ENCODE measurements around the gene EPYC.

DNA sequence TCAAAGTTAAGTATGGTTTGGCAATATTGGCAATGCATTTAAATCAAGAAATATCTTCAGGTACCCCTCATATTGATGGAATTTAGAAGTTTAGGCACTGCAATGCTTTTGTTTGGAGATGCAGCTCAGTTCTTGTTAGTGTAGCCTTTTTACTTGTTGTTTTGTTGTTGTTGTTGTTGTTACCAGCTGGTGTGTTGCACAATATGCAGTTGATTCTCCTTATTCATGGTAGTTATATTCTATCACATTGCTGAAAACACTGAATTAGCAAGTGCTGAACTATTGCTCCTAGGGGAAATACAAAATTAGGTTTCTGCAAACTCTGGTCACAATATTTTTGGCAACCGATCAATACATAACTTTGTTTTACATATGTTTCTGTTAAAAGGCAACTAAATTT is 84.5 kb downstream of the EPYC start:
- TF ChIP-seq SUZ12 (IDR thresholded peaks at IDR 0.05; ENCODE audit: extremely low read depth, insufficient read depth, insufficient read length) (no peak), YY1 (IDR thresholded peaks at IDR 0.05; ENCODE audit: insufficient read depth, insufficient read length) (no peak)
